ENCODE results near the gene BTNL3. TPM values are rescaled to one million over a fixed set of nuclear protein-coding genes. Genes with fewer than 3 reads are reported as not detected.
A peak's percentile ranks its signal among the peaks of the same experiment; 100 is the strongest.

BTNL3 gene
- total RNA-seq, 2 donors from 2014 or later = 0.26 TPM; not detected in 1

GRCh38 chr5:180976518-180976917 lies 12.1 kb upstream of the BTNL3 start:
- Histone ChIP-seq H3K27ac (no peak overlapping the region), H3K4me1 (peaks cover 15% of the 10 kb centered on the region), H3K4me3 (no peak overlapping the region), H3K36me3 (replicated peaks in 1 of 2; ENCODE audit: insufficient read depth in 1 of 2, low read depth in 2 of 2) (no peaks in the 10 kb centered on the region), H3K9me3 (no peaks in the 10 kb centered on the region), H3K27me3 (no peaks in the 10 kb centered on the region)
- DNase-seq = no peak
- 62 to 65% methylated on average over 5 to 6 of the region's 6 CpGs for WGBS, 2 donors
- TF ChIP-seq POLR2A (IDR thresholded peaks at IDR 0.05) (no peak), CTCF (IDR thresholded peaks at IDR 0.05) (no peak)
- no peak for ATAC-seq
- intact Hi-C loops (cut with DNase I) = no loop called here

GRCh38 chr5:180977852-180978251 lies 10.8 kb upstream of the BTNL3 start:
- DNase-seq (peak in 1 of 4 donors; percentile 27), ATAC-seq (peak; percentile 72)
- Histone ChIP-seq H3K27me3 (no peaks in the 10 kb centered on the region), H3K4me3 (no peak overlapping the region), H3K36me3 (replicated peaks in 1 of 2; ENCODE audit: insufficient read depth in 1 of 2, low read depth in 2 of 2) (no peaks in the 10 kb centered on the region), H3K4me1 (peaks cover 15% of the 10 kb centered on the region), H3K27ac (no peak overlapping the region), H3K9me3 (no peaks in the 10 kb centered on the region)
- no peak for TF ChIP-seq POLR2A (IDR thresholded peaks at IDR 0.05)
- no peak for TF ChIP-seq CTCF (IDR thresholded peaks at IDR 0.05)
- 10 to 27% methylated on average over 1 of the region's 1 CpG for WGBS, 2 donors
- intact Hi-C loops (cut with DNase I) = no loop called here

- no peak overlapping the region for H3K4me3 ChIP-seq
- intact Hi-C loops (cut with DNase I) = no loop called here
- no peak for TF ChIP-seq POLR2A (IDR thresholded peaks at IDR 0.05)
- TF ChIP-seq CTCF (IDR thresholded peaks at IDR 0.05) = no peak
- H3K27me3 ChIP-seq = no peaks in the 10 kb centered on the region
- H3K9me3 ChIP-seq = no peaks in the 10 kb centered on the region
- WGBS, 2 donors = 70 to 72% methylated on average over 14 to 23 of the region's 23 CpGs
- peak; percentile 12 for ATAC-seq
- H3K4me1 ChIP-seq = peaks cover 13% of the 10 kb centered on the region
- no peak overlapping the region for H3K27ac ChIP-seq
- H3K36me3 ChIP-seq (replicated peaks in 1 of 2; ENCODE audit: insufficient read depth in 1 of 2, low read depth in 2 of 2) = no peaks in the 10 kb centered on the region
- DNase-seq = no peak
Observed at GRCh38 chr5:180982008-180982741, 6.5 kb upstream of the BTNL3 start.

- DNase-seq (no peak), ATAC-seq (no peak)
- 76 to 90% methylated on average over 2 of the region's 2 CpGs for WGBS, 2 donors
Observed at GRCh38 chr5:180988016-180988415, 630 bp upstream of the BTNL3 start.

More at GRCh38 chr5:180988016-180988415, 630 bp upstream of the BTNL3 start:
- H3K27ac ChIP-seq = no peak overlapping the region
- H3K27me3 ChIP-seq = no peaks in the 10 kb centered on the region
- TF ChIP-seq POLR2A (IDR thresholded peaks at IDR 0.05) (no peak), CTCF (IDR thresholded peaks at IDR 0.05) (no peak)
- H3K9me3 ChIP-seq = no peaks in the 10 kb centered on the region
- H3K4me1 ChIP-seq = no peaks in the 10 kb centered on the region
- no peak overlapping the region for H3K4me3 ChIP-seq
- H3K36me3 ChIP-seq (replicated peaks in 1 of 2; ENCODE audit: insufficient read depth in 1 of 2, low read depth in 2 of 2) = no peaks in the 10 kb centered on the region
- intact Hi-C loops (cut with DNase I) = no loop called here

All from body of pancreas (tissue), 4 donors.